Activated CD8-positive, alpha-beta memory T cell treated with anti-CD3 and anti-CD28 coated beads, Interleukin-2, amount 10 ng/mL, durations not matched to agents 7 days and 5 days (primary cell): ENCODE measurements around the gene PDZRN4. TPM values are rescaled to one million over a fixed set of nuclear protein-coding genes. Genes with fewer than 3 reads are reported as not detected.
"Not testable (repeated sequence)": the region's sequence is repeated elsewhere in the genome, so short reads cannot be mapped to it uniquely, and the experiment has no call there.

Source experiments
- ATAC-seq: fragments of 150-1000 bp; cut with Tn5 transposase; one replicate; pipeline ENCODE4 v1.10.0; 2021; ENCODE audit warnings: moderate library complexity
- CTCF ChIA-PET: fragments of 350-600 bp; sonication (Branson Sonifier 250); formaldehyde crosslinking; loops from one replicate; lab custom pipeline; 2021; ENCODE audit warnings: antibody characterized with exemption; lab: Charles Lee
- DNase-seq: peaks from one replicate; pipeline ENCODE4 v3.0.0-alpha.2; 2020
- H3K27ac Mint-ChIP-seq: one replicate; pipeline ENCODE4 v1.8.0; 2021; ENCODE audit warnings: mild to moderate bottlenecking, mixed read lengths
- H3K27me3 Mint-ChIP-seq: one replicate; pipeline ENCODE4 v1.8.0; 2021; ENCODE audit warnings: mixed read lengths
- H3K36me3 Mint-ChIP-seq: one replicate; pipeline ENCODE4 v1.8.0; 2021; ENCODE audit warnings: mild to moderate bottlenecking, mixed read lengths
- H3K4me1 Mint-ChIP-seq: one replicate; pipeline ENCODE4 v1.8.0; 2021; ENCODE audit warnings: mixed read lengths
- H3K4me3 Mint-ChIP-seq: one replicate; pipeline ENCODE4 v1.8.0; 2021; ENCODE audit warnings: mild to moderate bottlenecking, moderate library complexity, mixed read lengths
- H3K9me3 Mint-ChIP-seq: one replicate; pipeline ENCODE4 v1.8.0; 2022; ENCODE audit warnings: low read depth, mixed read lengths
- total RNA-seq, 2 experiments: library from RNA; stranded (reverse); gene quantifications; one replicate each; pipeline ENCODE4 v1.2.3, GENCODE V29; 2021

Gene PDZRN4
- total RNA-seq, 2 experiments from 2014 or later: not detected

- no peaks in the 10 kb centered on the region for H3K4me1 Mint-ChIP-seq
- H3K27me3 Mint-ChIP-seq: no peaks in the 10 kb centered on the region
- no peaks in the 10 kb centered on the region for H3K9me3 Mint-ChIP-seq
- H3K4me3 Mint-ChIP-seq: no peak overlapping the region
- CTCF ChIA-PET: no interaction called here
- DNase-seq: no peak
- ATAC-seq: no peak
- H3K36me3 Mint-ChIP-seq: no peaks in the 10 kb centered on the region
- no peak overlapping the region for H3K27ac Mint-ChIP-seq
Measured at GRCh38 chr12:41225179-41225578, 37.1 kb downstream of the PDZRN4 start.

DNA sequence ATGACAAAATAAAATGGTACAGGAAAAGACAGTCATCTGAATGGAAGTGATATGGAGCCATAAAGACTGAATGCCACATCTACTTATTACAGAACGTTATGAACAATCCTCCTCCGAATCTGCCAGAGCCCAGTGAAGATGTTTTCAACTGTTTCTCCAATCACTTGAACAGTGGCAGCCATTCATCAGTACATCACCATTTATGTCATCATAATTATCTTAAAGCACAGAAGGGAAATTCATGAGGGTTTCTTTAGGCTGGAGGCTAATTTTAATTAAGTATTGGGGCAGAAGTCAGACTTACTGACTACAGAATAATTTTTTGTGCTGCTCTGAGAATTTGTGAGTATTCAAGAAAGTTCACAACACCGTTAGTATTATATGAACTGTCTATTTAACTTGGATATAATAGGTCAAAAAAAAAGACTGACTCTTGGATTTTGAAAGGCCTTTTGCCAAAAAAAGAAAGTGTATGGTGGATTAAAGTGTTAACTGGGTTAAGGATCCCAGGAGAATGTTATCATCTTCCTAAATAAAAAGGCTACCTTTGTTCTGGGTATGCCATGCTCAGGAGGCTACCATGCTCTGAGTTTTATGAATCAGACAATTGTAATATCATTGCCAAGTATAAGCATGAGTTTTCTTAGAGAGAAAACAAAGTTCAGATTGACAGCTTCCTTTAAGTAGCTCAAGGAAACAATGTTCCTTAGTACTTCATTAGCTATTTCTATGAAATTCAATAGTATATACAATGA, 40.1 kb downstream of the PDZRN4 start:
- H3K9me3 Mint-ChIP-seq: no peaks in the 10 kb centered on the region
- no peak overlapping the region for H3K4me3 Mint-ChIP-seq
- ATAC-seq (no peak), DNase-seq (no peak)
- no peaks in the 10 kb centered on the region for H3K36me3 Mint-ChIP-seq
- H3K4me1 Mint-ChIP-seq: no peaks in the 10 kb centered on the region
- no peaks in the 10 kb centered on the region for H3K27me3 Mint-ChIP-seq
- H3K27ac Mint-ChIP-seq: no peak overlapping the region
- CTCF ChIA-PET: no interaction called here

DNA sequence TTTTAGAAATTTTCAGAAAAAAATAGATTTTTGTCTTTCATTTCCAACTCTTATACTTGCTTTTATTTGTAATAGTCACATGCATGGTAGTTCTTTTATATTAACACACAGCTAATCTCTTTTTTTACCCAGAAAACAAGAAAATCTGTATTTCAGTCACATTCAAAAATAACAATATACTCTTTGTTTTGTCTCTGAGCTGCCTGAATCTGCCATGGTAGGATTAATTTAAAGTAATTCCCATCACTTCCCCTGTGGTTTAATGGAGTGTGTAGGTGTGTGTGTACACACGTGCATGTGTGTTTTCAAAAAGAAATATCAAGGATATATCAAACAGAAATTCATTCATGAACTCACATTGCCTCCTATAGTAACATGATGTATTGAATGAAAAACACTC, 42.6 kb downstream of the PDZRN4 start:
- CTCF ChIA-PET: no interaction called here
- Mint-ChIP-seq H3K4me1 (no peaks in the 10 kb centered on the region), H3K27ac (no peak overlapping the region), H3K4me3 (no peak overlapping the region), H3K9me3 (no peaks in the 10 kb centered on the region), H3K36me3 (no peaks in the 10 kb centered on the region), H3K27me3 (no peaks in the 10 kb centered on the region)
- no peak for ATAC-seq
- DNase-seq: no peak

GRCh38 chr12:41234692-41235091, 46.6 kb downstream of the PDZRN4 start:
- CTCF ChIA-PET: no interaction called here
- no peak overlapping the region for H3K4me3 Mint-ChIP-seq
- no peaks in the 10 kb centered on the region for H3K27me3 Mint-ChIP-seq
- DNase-seq (no peak), ATAC-seq (no peak)
- no peaks in the 10 kb centered on the region for H3K36me3 Mint-ChIP-seq
- H3K27ac Mint-ChIP-seq: no peak overlapping the region
- H3K4me1 Mint-ChIP-seq: no peaks in the 10 kb centered on the region
- H3K9me3 Mint-ChIP-seq: no peaks in the 10 kb centered on the region

DNA sequence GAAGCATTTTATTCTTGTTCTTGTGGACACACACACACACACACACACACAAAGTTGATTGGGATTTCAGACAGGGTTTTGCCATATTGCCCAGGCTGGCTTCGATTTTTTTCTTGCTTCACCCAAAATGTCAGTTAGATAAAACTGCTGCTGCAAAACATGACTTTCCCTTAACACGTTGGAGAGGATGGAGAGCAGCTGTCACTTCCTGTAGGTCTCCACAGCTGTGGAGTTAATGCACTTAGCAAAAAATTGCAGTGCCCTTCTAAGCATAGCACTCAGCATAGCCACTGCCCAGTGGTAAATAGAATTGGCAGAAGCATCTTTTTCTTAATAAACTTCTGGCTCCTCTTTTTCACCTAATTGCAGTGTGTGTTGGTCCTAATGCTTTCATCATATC, 54.5 kb downstream of the PDZRN4 start:
- ATAC-seq: no peak
- H3K4me3 Mint-ChIP-seq: no peak overlapping the region

DNA sequence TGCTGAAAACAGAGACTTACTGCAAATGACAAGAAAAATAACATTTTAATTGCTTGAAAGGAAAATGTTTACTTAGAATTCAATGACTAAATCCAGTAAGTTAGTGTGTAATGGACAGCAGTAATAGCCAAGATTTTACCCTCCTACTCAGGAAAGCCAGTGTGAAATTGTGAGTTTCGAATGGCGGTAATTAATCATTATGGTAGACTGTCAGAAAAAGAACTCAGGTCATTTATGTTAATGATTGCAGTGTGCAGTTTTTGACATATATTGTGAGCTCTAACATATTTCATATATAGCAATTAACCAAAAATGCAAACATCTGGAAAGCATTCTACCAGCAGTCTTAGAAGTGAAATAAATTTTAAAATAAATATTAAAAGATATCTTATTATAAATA, 60.3 kb downstream of the PDZRN4 start:
- CTCF ChIA-PET: no interaction called here
- no peaks in the 10 kb centered on the region for H3K4me1 Mint-ChIP-seq
- no peaks in the 10 kb centered on the region for H3K36me3 Mint-ChIP-seq
- no peaks in the 10 kb centered on the region for H3K9me3 Mint-ChIP-seq
- H3K27ac Mint-ChIP-seq: no peak overlapping the region
- no peak for ATAC-seq
- no peak overlapping the region for H3K4me3 Mint-ChIP-seq
- DNase-seq: no peak
- H3K27me3 Mint-ChIP-seq: no peaks in the 10 kb centered on the region

More for the DNA sequence above, 54.5 kb downstream of the PDZRN4 start:
- no peaks in the 10 kb centered on the region for H3K27me3 Mint-ChIP-seq
- CTCF ChIA-PET: no interaction called here
- H3K36me3 Mint-ChIP-seq: no peaks in the 10 kb centered on the region
- H3K4me1 Mint-ChIP-seq: no peaks in the 10 kb centered on the region
- no peak overlapping the region for H3K27ac Mint-ChIP-seq
- DNase-seq: no peak
- no peaks in the 10 kb centered on the region for H3K9me3 Mint-ChIP-seq

DNA sequence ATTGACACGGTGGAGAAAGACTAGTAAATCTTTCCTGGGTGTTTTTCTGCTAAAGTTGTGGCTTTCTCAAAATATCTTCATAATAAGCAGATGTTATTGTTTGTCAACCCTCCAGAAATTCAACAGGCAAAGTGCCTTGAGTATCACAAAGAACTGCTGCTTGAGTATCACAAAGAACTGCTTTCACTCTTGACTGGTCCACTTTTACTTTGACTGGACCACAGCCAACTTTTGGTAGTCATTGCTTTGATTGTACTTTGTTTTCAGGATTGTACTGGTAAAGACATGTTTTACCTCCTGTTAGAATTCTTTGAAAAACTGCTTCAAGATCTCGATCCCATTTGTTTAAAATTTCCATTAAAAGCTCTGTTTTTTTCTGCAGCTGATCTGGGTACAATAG, 62.6 kb downstream of the PDZRN4 start:
- no peak overlapping the region for H3K4me3 Mint-ChIP-seq
- CTCF ChIA-PET: interaction anchor here (1.4 kb wide), 1 partner anchor 26 kb away, joined by 4 read pairs; no protein-coding TSS in a partner anchor
- no peak overlapping the region for H3K27ac Mint-ChIP-seq
- ATAC-seq: no peak
- H3K9me3 Mint-ChIP-seq: no peaks in the 10 kb centered on the region
- H3K4me1 Mint-ChIP-seq: no peaks in the 10 kb centered on the region
- H3K36me3 Mint-ChIP-seq: no peaks in the 10 kb centered on the region
- H3K27me3 Mint-ChIP-seq: no peaks in the 10 kb centered on the region
- no peak for DNase-seq

- H3K27ac Mint-ChIP-seq: no peak overlapping the region
- no peaks in the 10 kb centered on the region for H3K27me3 Mint-ChIP-seq
- no peaks in the 10 kb centered on the region for H3K36me3 Mint-ChIP-seq
- no peaks in the 10 kb centered on the region for H3K4me1 Mint-ChIP-seq
- CTCF ChIA-PET: no interaction called here
- DNase-seq (no peak), ATAC-seq (no peak)
- H3K4me3 Mint-ChIP-seq: no peak overlapping the region
- H3K9me3 Mint-ChIP-seq: no peaks in the 10 kb centered on the region
Measured at GRCh38 chr12:41254004-41254914, 66.1 kb downstream of the PDZRN4 start.

GRCh38 chr12:41263196-41263595, 75.1 kb downstream of the PDZRN4 start:
- H3K4me1 Mint-ChIP-seq, H3K36me3 Mint-ChIP-seq, H3K9me3 Mint-ChIP-seq, DNase-seq, H3K27ac Mint-ChIP-seq, ATAC-seq, CTCF ChIA-PET, H3K4me3 Mint-ChIP-seq, H3K27me3 Mint-ChIP-seq: not testable (repeated sequence)

GRCh38 chr12:41264281-41264680, 76.2 kb downstream of the PDZRN4 start:
- H3K4me3 Mint-ChIP-seq: no peak overlapping the region
- CTCF ChIA-PET: interaction anchor here (0.7 to 0.9 kb wide), 2 partner anchors 757 to 760 kb away, joined by 3 to 5 read pairs; no protein-coding TSS in a partner anchor
- DNase-seq: no peak
- no peak for ATAC-seq
- H3K9me3 Mint-ChIP-seq: no peaks in the 10 kb centered on the region
- no peak overlapping the region for H3K27ac Mint-ChIP-seq
- H3K27me3 Mint-ChIP-seq: peaks cover 3% of the 10 kb centered on the region
- no peaks in the 10 kb centered on the region for H3K36me3 Mint-ChIP-seq
- no peaks in the 10 kb centered on the region for H3K4me1 Mint-ChIP-seq

DNA sequence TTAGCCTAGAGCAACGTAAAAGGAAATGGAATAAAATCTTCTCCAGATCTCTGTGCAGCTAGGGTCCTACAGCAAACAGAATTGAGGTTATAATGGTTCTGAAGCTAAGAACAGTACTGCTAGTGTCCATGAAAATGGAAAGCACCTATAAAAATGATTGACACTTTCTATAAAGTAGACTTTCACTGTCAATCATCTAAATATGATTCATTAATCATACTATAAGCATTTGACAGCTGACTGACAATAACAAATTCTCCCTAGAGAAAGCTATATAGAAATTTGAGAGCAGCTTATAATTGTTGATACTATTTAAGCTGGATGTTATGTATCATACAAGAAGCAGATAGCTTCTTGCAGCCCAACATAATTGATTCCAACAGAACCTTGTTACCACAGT, 80.9 kb downstream of the PDZRN4 start:
- no peak overlapping the region for H3K4me3 Mint-ChIP-seq
- H3K9me3 Mint-ChIP-seq: no peaks in the 10 kb centered on the region

GRCh38 chr12:41271489-41271888, 83.4 kb downstream of the PDZRN4 start:
- Mint-ChIP-seq H3K4me3 (no peak overlapping the region), H3K27me3 (peaks cover 8% of the 10 kb centered on the region), H3K9me3 (no peaks in the 10 kb centered on the region), H3K4me1 (no peaks in the 10 kb centered on the region), H3K36me3 (no peaks in the 10 kb centered on the region), H3K27ac (no peak overlapping the region)
- DNase-seq (no peak), ATAC-seq (no peak)
- CTCF ChIA-PET: no interaction called here

More for the DNA sequence above, 80.9 kb downstream of the PDZRN4 start:
- H3K4me1 Mint-ChIP-seq: no peaks in the 10 kb centered on the region
- DNase-seq: no peak
- ATAC-seq: no peak
- H3K27me3 Mint-ChIP-seq: peaks cover 8% of the 10 kb centered on the region
- H3K27ac Mint-ChIP-seq: no peak overlapping the region
- no peaks in the 10 kb centered on the region for H3K36me3 Mint-ChIP-seq
- CTCF ChIA-PET: no interaction called here

DNA sequence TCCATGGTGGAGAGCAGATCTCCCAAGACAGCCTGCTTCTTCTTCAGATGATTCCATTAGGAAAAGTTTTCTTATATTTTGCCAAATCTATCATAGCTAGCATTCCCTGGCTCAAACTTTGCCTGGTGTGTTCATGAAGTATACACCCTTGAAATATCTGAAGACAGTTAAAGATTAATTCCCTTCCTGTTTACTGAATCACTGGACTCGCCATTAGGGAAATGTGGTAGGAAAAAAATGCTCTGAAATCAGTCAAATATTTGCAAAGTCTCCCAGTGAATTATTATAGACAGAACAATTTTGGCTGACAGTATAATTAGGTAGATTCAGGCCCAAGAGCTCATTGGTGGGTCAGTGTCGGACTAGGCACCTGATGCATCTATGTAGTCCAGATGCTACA, 86.5 kb downstream of the PDZRN4 start:
- Mint-ChIP-seq H3K27me3 (peaks cover 8% of the 10 kb centered on the region), H3K4me1 (no peaks in the 10 kb centered on the region), H3K4me3 (no peak overlapping the region), H3K9me3 (no peaks in the 10 kb centered on the region), H3K36me3 (no peaks in the 10 kb centered on the region), H3K27ac (no peak overlapping the region)
- ATAC-seq (no peak), DNase-seq (no peak)
- CTCF ChIA-PET: no interaction called here
